IMR-90 (cell line): ENCODE measurements around the gene HNF1B. TPM values are rescaled to one million over a fixed set of nuclear protein-coding genes. Genes with fewer than 3 reads are reported as not detected.

Experiments used
- ATAC-seq: fragments of 200-7000 bp; cut with Tn5 transposase; 2 replicates; pipeline ENCODE4 v1.9.1; 2020; ENCODE audit warnings: low read depth, mild to moderate bottlenecking, moderate library complexity
- BruUV-seq: library from RNA; stranded (reverse); fragments of 400-500 nt; replicated peaks from 2 replicates; lab custom pipeline; 2021; lab: Mats Ljungman, UMichigan
- CTCF ChIA-PET: fragments of 300-600 bp; formaldehyde crosslinking; extraction: SDS; loops from one replicate; lab custom pipeline; 2021; ENCODE audit warnings: antibody characterized with exemption; lab: Yijun Ruan, JAX
- POLR2A ChIA-PET: fragments of 300-600 bp; sonication (Branson Sonifier 250); formaldehyde crosslinking; loops from one replicate; lab custom pipeline; 2022; ENCODE audit warnings: antibody characterized with exemption; ENCODE audit not compliant: unreplicated experiment; lab: Charles Lee
- DNase-seq: peaks from one replicate; pipeline ENCODE4 v3.0.0; 2013
- H2AFZ ChIP-seq: replicated peaks from 2 replicates; pipeline ENCODE3; 2013; ENCODE audit warnings: low read length, mild to moderate bottlenecking; ENCODE audit not compliant: poor library complexity
- H2AK5ac ChIP-seq: 2 replicates; pipeline ENCODE4 v1.6.1; 2013; ENCODE audit warnings: low read depth, low read length, inconsistent platforms
- H2AK9ac ChIP-seq: replicated peaks from 2 replicates; pipeline ENCODE3; 2013; ENCODE audit warnings: mild to moderate bottlenecking, low read depth, low read length, moderate library complexity; ENCODE audit not compliant: poor library complexity
- H2BK120ac ChIP-seq: 2 replicates; pipeline ENCODE4 v1.6.1; 2013; ENCODE audit warnings: low read depth, low read length, inconsistent platforms
- H2BK15ac ChIP-seq: 3 replicates; pipeline ENCODE4 v1.6.1; 2013; ENCODE audit warnings: low read depth, low read length, inconsistent platforms
- H2BK20ac ChIP-seq: 2 replicates; pipeline ENCODE4 v1.6.1; 2013; ENCODE audit warnings: low read depth, mild to moderate bottlenecking, inconsistent platforms, low read length, moderate library complexity
- H2BK5ac ChIP-seq: 2 replicates; pipeline ENCODE4 v1.6.1; 2013; ENCODE audit warnings: mild to moderate bottlenecking, low read depth, low read length, inconsistent platforms; ENCODE audit not compliant: poor library complexity, severe bottlenecking
- H3K14ac ChIP-seq: replicated peaks from 2 replicates; pipeline ENCODE4 v1.6.1; 2013; ENCODE audit warnings: low read depth, low read length, inconsistent platforms
- H3K18ac ChIP-seq: 2 replicates; pipeline ENCODE4 v1.6.1; 2013; ENCODE audit warnings: low read depth, low read length, control low read depth
- H3K23ac ChIP-seq: 2 replicates; pipeline ENCODE4 v1.6.1; 2013; ENCODE audit warnings: low read depth, low read length, inconsistent platforms
- H3K27ac ChIP-seq: 2 replicates; pipeline ENCODE4 v1.5.1; 2013; ENCODE audit warnings: mild to moderate bottlenecking, control low read depth, low read length; ENCODE audit not compliant: insufficient read depth
- H3K27me3 ChIP-seq: 2 replicates; pipeline ENCODE4 v1.6.1; 2013; ENCODE audit warnings: low read length; ENCODE audit not compliant: control insufficient read depth, insufficient read depth
- H3K36me3 ChIP-seq: 2 replicates; pipeline ENCODE4 v1.6.1; 2013; ENCODE audit warnings: low read length, mixed read lengths; ENCODE audit not compliant: control insufficient read depth, insufficient read depth
- H3K4ac ChIP-seq: 2 replicates; pipeline ENCODE4 v1.6.1; 2013; ENCODE audit warnings: low read depth, low read length, inconsistent platforms
- H3K4me1 ChIP-seq: 2 replicates; pipeline ENCODE4 v1.6.1; 2013; ENCODE audit warnings: low read length, mixed read lengths; ENCODE audit not compliant: control insufficient read depth, insufficient read depth
- H3K4me2 ChIP-seq: 2 replicates; pipeline ENCODE4 v1.6.1; 2013; ENCODE audit warnings: low read depth, mild to moderate bottlenecking, control low read depth, low read length, moderate library complexity
- H3K4me3 ChIP-seq: 2 replicates; pipeline ENCODE4 v1.5.1; 2013; ENCODE audit warnings: low read depth, mild to moderate bottlenecking, control low read depth, low read length, moderate library complexity; ENCODE audit not compliant: insufficient read depth
- H3K56ac ChIP-seq: 2 replicates; pipeline ENCODE4 v1.6.1; 2013; ENCODE audit warnings: low read length, inconsistent platforms; ENCODE audit not compliant: insufficient read depth; ENCODE audit errors: extremely low read depth
- H3K79me1 ChIP-seq, 2 experiments: 2 replicates each; pipeline ENCODE4 v1.6.1; 2013; ENCODE audit warnings: low read length in 2 of 2, inconsistent platforms in 1 of 2, low read depth in 1 of 2
- H3K9ac ChIP-seq: 2 replicates; pipeline ENCODE4 v1.6.1; 2013; ENCODE audit warnings: low read depth, low read length, control low read depth
- H3K9me1 ChIP-seq: 2 replicates; pipeline ENCODE4 v1.6.1; 2013; ENCODE audit warnings: low read length, inconsistent platforms; ENCODE audit not compliant: insufficient read depth
- H3K9me3 ChIP-seq: 2 replicates; pipeline ENCODE4 v1.6.1; 2013; ENCODE audit warnings: low read length; ENCODE audit not compliant: control insufficient read depth, insufficient read depth
- H4K20me1 ChIP-seq: 2 replicates; pipeline ENCODE4 v1.6.1; 2013; ENCODE audit warnings: low read length, inconsistent platforms; ENCODE audit not compliant: insufficient read depth
- H4K5ac ChIP-seq: 2 replicates; pipeline ENCODE4 v1.6.1; 2013; ENCODE audit warnings: mild to moderate bottlenecking, low read depth, low read length, control low read depth
- H4K8ac ChIP-seq, 2 experiments: 2 replicates each; pipeline ENCODE4 v1.6.1; 2013; ENCODE audit warnings: low read depth in 2 of 2, low read length in 2 of 2, control low read depth in 1 of 2, inconsistent platforms in 1 of 2
- H4K91ac ChIP-seq: 2 replicates; pipeline ENCODE4 v1.6.1; 2013; ENCODE audit warnings: low read depth, low read length, inconsistent platforms; ENCODE audit not compliant: insufficient read depth
- CEBPB ChIP-seq: IDR thresholded peaks from 2 replicates; pipeline ENCODE4 v1.6.1; 2012; ENCODE audit warnings: low read depth, low read length, improper control_type of control experiment
- POLR2A ChIP-seq: IDR thresholded peaks from 2 replicates; pipeline ENCODE4 v1.6.1; 2012; ENCODE audit warnings: mild to moderate bottlenecking, low read depth, low read length
- WGBS, 2 experiments: methylation state at CpG; one replicate each; pipeline versions ENCODE4 v1.1.5 to v1.1.7; 2013; ENCODE audit warnings: missing lambda C conversion rate in 2 of 2; ENCODE audit not compliant: insufficient read length in 1 of 2; ENCODE audit errors: extremely low coverage in 2 of 2; 5-methylcytosine and 5-hydroxymethylcytosine counted together
- dilution Hi-C: fragments of 300-500 bp; cut with HindIII; formaldehyde crosslinking; loops from one replicate; pipeline ENCODE4 v1.14.3; 2018; ENCODE audit warnings: low sequenced_read_pairs; ENCODE audit not compliant: unreplicated experiment
- in situ Hi-C: fragments of 300-500 bp; cut with MboI; formaldehyde crosslinking; loops from 3 replicates; pipeline ENCODE4 v1.14.3; 2019; ENCODE audit warnings: low sequenced_read_pairs, inconsistent platforms, mixed read lengths
- intact Hi-C: fragments of 100-400 bp; cut with micrococcal nuclease; formaldehyde crosslinking; loops from 2 replicates; pipeline ENCODE4 v1.10.0; 2022
- polyA plus RNA-seq, 3 experiments: library from polyadenylated mRNA; depleted of rRNA; stranded (reverse); fragments of >200 nt; gene quantifications; 2 replicates each; pipeline ENCODE4 v1.2.3, GENCODE V29; 2012; ENCODE audit warnings: low replicate concordance in 1 of 3
- total RNA-seq: library from RNA; depleted of rRNA; stranded (reverse); fragments of >200 nt; gene quantifications from 2 replicates; pipeline ENCODE4 v1.2.3, GENCODE V29; 2012

The HNF1B gene
- total and polyA plus RNA-seq, 2 of the 4 experiments (the other 2 are of a cell fraction) = not detected

DNA sequence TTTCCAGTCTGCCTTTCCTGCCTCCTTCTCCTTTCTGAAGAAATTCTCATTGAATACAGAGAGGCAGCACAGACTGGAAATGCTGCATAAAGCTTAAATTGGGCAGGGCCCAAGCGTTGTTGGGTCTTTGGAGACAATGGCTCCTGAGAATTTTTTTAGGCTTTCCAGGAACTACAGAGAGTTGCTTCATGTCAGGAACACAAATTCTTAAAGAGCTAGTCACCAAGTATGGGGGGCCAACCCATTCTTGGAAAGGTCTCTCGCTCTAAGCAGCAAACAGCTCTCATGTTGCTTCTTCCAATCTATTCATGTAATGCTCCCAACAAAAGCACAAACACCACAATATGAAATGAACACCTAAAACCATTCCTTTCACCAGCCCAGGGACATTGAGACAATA is 6.9 kb downstream of the HNF1B start:
- Histone ChIP-seq H3K18ac (no peak overlapping the region), H3K4me2 (peak overlapping the region; percentile 13; the same call in 1 of the 2 replicates), H4K20me1 (no peaks in the 10 kb centered on the region), H2BK120ac (no peak overlapping the region), H3K27me3 (peaks cover 56% of the 10 kb centered on the region), H3K23ac (no peak overlapping the region), H3K36me3 (no peaks in the 10 kb centered on the region), H3K9me3 (no peaks in the 10 kb centered on the region), H2BK5ac (no peak overlapping the region), H2AFZ (no peak overlapping the region), H4K91ac (no peak overlapping the region), H2AK9ac (no peak overlapping the region), H3K4me3 (no peak overlapping the region), H3K27ac (no peak overlapping the region), H3K79me1 (no peaks in the 10 kb centered on the region), H3K56ac (no peak overlapping the region), H2AK5ac (no peak overlapping the region), H3K14ac (no peak overlapping the region), H4K8ac (no peak overlapping the region), H3K9ac (no peak overlapping the region), H4K5ac (no peak overlapping the region), H3K9me1 (no peaks in the 10 kb centered on the region), H3K4ac (no peak overlapping the region), H2BK20ac (no peak overlapping the region), H2BK15ac (no peak overlapping the region), H3K4me1 (peaks cover 3% of the 10 kb centered on the region)
- ATAC-seq = peak; percentile 37; the same call in 1 of the 2 replicates
- WGBS, 2 experiments = 65% methylated on average over 2 of the region's 2 CpGs; no CpG with 5 or more reads in 1 of the 2 experiments
- intact Hi-C loops = loop anchor here (10.0 kb wide), 1 partner anchor 87 kb away; no protein-coding TSS in a partner anchor
- BruUV-seq = no TSS peak
- TF ChIP-seq POLR2A (no peak), CEBPB (peak; percentile 63)
- DNase-seq = peak; percentile 61
- ChIA-PET POLR2A (no interaction called here), CTCF (no interaction called here)
- in situ Hi-C loops = no loop called here
- dilution Hi-C loops = no loop called here
